Esophagus mucosa (tissue), 1 donor: ENCODE measurements around the gene ADGRG6. TPM values are rescaled to one million over a fixed set of nuclear protein-coding genes. Genes with fewer than 3 reads are reported as not detected.

Source experiments
- ATAC-seq: fragments of 200-7000 bp; cut with Tn5 transposase; one replicate; pipeline ENCODE4 v1.9.1; 2020
- total RNA-seq: library from RNA; stranded (reverse); gene quantifications from one replicate; pipeline ENCODE4 v1.2.4, GENCODE V29; 2023
- donor health status: DM: yes; HTN: yes; CAD: no.

The ADGRG6 gene
- total RNA-seq, 1 donor from 2014 or later, result 14.2 TPM

- ATAC-seq, result no peak
These were observed 48.5 kb downstream of the ADGRG6 start for GRCh38 chr6:142350309-142350708.

GRCh38 chr6:142353690-142354089, 51.9 kb downstream of the ADGRG6 start:
- no peak for ATAC-seq

DNA sequence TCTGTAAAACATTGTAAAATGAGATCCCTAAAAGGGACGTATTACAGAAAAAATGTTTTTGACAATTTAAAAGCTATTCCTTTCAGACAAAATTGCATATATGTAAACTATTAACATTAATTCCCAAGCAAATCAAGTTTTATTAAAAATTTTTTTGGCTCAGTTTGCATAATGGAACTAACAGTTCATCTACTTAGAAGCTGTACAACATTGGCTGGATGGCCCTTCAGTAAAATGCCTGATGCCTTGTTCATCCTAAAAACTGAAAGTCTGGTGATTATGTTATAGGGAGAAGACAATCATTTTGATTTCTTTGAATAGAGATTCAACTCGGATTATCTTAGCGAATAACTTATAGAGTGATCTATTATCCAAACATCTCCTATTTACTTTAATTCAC, 52.8 kb downstream of the ADGRG6 start:
- ATAC-seq, result no peak

DNA sequence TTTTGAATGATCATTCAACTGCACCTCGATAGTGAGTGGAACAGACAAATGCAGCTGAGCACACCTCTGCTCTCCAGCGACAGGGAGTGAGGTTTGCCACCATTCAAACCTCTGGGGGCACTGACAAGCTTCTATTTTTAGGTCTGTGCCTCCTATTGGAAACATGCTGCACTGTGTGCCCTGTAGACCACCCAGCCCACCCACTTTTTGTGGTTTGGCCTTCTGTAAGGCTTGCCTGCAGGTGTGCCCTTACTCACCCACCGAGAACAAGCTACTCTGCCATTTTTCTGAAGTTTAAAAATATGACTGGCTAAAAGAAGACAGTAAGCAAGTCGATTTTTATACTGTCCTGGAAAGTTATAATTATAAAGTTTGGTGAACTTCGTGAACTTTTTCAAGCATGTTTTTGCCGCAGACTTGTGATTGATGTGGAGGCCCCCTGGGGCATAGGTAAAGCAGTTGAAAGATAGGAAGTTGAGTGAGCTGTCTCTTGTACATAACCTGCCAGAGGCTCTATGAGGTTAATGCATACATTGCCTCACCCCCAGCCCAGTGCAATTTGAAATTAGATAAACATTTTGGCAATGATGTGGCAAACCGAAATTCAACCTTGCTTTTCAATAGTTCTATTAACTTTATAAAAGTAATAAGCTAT, 53.8 kb downstream of the ADGRG6 start:
- no peak for ATAC-seq

- no peak for ATAC-seq
These were observed 54.5 kb downstream of the ADGRG6 start for GRCh38 chr6:142356201-142356883.

DNA sequence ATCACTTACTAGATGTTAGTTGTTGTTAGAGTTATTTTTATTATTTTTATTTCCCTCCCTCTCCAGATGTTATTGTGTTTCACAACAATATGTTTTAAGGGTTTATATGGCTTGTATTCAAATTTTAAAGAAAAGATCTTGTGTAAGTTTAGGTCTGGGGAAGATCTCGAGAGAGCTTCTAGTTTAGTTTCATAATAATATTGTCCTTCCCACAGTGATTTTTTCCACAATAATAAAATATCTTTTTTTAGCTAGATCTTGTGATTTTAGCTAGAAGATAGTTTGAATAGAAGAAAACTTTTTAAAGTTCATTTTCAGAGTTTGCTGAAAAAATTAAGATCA, 55.0 kb downstream of the ADGRG6 start:
- ATAC-seq, result no peak

- ATAC-seq, result no peak
These were observed 56.1 kb downstream of the ADGRG6 start for GRCh38 chr6:142357879-142358278.

- no peak for ATAC-seq
These were observed 57.6 kb downstream of the ADGRG6 start for GRCh38 chr6:142359271-142359960.

- peak; percentile 28 for ATAC-seq
These were observed 59.5 kb downstream of the ADGRG6 start for GRCh38 chr6:142361345-142361744.

GRCh38 chr6:142361779-142362750, 60.3 kb downstream of the ADGRG6 start:
- peak; percentile 90 for ATAC-seq

- no peak for ATAC-seq
These were observed 65.3 kb downstream of the ADGRG6 start for GRCh38 chr6:142367061-142367460.

- no peak for ATAC-seq
These were observed 65.8 kb downstream of the ADGRG6 start for GRCh38 chr6:142367501-142368018.

- ATAC-seq, result no peak
These were observed 67.5 kb downstream of the ADGRG6 start for GRCh38 chr6:142369266-142369665.

DNA sequence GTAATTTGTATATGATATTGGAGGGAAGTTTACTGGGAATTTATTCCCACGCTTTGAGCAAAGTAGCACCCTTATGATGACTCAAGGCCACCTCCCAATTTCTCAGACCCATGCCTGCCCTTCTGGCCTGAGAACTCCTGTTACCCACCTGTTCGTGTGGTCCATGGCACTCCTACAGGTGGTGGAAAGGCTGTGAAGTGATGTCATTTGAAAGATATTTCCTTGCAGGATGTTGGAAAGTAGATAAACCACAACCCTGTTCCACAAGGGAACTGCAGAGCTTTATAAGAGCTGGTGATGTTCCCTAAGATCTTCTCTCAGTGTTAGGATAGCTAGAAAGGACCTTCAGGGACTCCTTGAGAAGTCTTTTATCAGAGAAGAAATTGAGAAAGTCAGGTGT, 70.5 kb downstream of the ADGRG6 start:
- ATAC-seq, result no peak

GRCh38 chr6:142373268-142374090, 71.7 kb downstream of the ADGRG6 start:
- no peak for ATAC-seq

DNA sequence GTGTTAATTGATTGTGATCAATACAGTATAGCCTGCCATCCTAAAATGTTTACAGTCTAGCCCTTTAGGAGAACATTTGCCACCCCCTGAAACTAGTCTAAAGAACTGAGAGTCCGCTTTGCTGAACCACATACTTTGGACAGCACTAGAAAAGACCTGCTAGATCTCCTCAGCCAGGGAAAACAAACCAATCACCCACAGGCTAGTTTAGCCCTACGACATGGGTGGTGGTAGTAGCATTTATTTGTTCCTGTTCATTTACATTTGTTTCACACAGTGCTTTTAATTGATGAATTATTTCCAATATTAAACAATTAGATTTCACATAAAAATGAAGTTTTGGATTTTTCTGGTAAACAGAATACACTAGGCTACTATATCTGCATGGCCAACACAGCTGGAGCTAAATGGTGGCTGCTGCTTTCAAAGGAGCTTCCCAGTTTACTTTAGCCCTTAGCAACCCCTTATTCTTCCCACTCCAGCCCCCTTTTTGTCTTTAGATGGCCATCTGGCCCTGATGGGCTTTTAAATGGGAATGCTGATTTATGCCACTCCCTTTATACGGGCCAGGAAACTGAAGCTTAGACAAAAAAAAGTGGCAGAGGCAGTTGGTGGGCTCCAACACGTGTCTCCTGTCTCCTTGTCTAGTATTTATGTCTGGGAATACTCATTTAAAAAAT, 72.4 kb downstream of the ADGRG6 start:
- no peak for ATAC-seq

GRCh38 chr6:142374965-142375733, 73.3 kb downstream of the ADGRG6 start:
- no peak for ATAC-seq

DNA sequence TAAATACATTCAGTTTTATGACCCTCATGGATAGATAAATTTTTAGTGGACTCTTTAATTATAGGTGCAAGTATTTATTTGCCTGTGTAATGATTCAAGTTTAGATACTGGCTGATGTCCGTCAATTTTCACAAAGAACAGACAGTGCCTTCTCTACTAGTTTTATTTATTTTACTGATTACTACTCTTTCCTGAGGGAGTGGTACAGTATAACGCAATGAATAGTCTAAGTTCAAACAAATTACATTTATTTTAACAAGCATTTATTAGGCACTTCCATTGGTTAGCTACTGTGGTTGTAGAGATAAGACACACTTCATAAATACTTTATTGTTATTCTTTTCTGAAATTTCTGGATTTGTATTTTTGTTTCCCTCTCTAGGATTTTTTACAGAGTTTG, 74.3 kb downstream of the ADGRG6 start:
- ATAC-seq, result no peak

DNA sequence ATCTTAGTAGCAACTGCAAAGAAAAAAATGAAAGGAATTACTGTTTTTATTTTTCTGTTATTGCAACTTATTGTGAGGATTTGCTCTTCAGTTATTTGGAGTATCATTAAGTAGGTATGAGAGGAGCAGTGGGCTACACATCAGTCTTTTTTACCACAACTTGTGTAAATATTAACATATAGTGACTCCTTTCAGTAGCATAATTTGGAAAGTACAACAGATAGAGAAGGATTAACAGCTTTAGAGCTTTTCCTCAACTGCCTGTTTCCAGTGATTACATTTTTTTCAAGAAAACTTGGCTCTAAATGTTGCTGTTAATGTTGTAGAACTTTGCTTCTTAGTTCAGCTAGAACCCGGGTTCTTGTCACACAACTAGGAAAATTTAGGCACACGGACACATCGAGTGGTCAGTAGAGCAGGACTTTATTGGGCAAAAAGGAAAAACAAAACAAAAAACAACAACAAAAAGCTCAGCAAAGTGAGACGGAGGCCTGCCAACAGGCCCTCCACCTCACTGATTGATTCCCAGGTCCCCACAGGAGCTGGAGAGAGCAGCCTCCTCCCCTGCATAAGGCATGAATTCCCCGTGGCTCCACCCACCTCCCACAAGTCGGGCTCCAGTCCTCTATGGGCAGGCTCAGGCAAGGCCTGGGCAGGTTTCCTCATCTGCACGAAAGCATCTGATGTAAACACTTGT, 75.1 kb downstream of the ADGRG6 start:
- peak; percentile 83 for ATAC-seq

GRCh38 chr6:142377497-142377848, 75.7 kb downstream of the ADGRG6 start:
- no peak for ATAC-seq
